GM18507 (cell line): ENCODE results near the gene MED15.
"Not testable (repeated sequence)": the region's sequence is repeated elsewhere in the genome, so short reads cannot be mapped to it uniquely, and the experiment has no call there.

Experiments used
- DNase-seq: peaks from one replicate; pipeline ENCODE4 v3.0.0; 2011; ENCODE audit warnings: low read depth; ENCODE audit not compliant: insufficient read length; ENCODE audit errors: extremely low spot score
- FAIRE-seq: peaks from 2 replicates; lab custom pipeline; 2011; peaks lifted over from hg19 to GRCh38; lab: Jason Lieb, UNC

MED15 gene

DNA sequence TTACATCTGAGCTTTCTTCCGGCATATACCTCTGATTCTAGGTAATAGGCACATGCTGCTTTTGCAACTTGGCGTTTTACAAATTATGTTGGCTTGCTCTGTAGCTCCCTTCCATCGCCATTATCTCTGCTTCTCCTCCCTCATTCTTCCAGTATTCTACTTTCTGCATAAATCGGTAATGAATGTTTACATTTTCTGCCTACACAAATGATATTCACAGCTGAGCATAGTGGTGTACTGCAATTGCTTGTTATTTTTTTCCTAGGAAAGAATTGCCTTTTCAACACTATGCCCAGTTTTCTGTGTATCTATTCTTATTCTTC, 18.9 kb downstream of the MED15 start:
- FAIRE-seq = no peak
- no peak for DNase-seq

DNA sequence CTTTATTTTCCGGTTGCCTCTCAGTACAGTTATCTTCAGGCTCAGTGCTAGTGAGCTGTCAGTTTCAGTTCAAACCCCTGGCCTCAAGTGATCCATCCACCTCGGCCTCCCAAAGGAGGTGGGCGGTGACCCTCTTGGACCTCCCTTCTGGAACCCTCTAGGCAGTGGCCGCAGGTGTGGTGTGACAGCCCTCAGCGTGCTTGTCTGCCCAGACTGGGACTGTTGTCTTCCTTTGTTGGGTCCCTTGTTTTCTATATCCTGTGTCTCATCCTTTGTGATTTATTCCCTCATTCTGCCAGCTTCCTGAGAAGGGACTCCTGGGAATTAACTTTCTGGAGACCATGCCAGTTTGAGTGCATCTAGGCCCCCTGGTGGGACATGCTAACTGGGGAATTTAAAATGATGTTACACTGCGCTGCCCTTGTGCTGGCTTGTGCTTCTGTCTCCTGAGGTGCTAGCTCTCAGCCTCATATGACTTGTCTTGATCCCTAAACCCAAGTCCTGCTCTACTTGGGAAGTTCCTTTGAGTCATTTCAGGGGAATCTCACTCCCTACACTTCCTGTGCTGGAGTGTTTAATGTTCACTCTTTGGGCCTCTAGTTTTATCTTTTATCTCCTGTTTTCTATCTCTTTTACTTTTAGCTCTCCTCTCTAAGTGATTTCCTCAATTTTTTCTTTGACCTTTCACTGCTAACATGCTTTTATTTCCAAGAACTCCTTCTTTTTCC, 19.4 kb downstream of the MED15 start:
- FAIRE-seq (no peak), DNase-seq (no peak)

DNA sequence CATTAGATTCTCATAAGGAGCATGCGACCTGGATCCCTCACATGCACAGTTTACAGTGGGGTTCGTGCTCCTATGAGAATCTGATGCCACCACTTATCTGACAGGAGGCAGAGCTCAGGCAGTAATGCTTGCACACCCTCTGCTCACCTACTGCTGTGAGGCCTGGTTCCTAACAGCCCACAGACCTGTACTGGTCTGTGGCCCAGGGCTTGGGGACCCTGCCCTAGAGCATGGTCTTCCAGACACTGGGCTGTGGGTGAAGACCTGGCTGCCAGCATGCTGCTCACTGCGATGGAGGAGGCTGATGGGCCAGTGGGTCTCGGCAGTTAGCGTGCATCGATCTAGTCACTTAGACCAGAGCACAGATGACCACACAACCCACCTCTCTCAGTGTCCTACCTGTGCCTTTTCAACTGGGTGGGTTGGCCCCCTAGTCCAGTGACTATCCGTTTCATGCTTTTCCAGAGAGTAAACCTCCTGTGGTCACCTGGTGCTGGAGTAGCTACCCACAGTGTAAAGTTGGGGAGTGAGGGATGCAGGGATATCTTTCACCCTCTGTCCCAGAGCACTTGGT, 21.1 kb downstream of the MED15 start:
- DNase-seq (no peak), FAIRE-seq (no peak)

DNA sequence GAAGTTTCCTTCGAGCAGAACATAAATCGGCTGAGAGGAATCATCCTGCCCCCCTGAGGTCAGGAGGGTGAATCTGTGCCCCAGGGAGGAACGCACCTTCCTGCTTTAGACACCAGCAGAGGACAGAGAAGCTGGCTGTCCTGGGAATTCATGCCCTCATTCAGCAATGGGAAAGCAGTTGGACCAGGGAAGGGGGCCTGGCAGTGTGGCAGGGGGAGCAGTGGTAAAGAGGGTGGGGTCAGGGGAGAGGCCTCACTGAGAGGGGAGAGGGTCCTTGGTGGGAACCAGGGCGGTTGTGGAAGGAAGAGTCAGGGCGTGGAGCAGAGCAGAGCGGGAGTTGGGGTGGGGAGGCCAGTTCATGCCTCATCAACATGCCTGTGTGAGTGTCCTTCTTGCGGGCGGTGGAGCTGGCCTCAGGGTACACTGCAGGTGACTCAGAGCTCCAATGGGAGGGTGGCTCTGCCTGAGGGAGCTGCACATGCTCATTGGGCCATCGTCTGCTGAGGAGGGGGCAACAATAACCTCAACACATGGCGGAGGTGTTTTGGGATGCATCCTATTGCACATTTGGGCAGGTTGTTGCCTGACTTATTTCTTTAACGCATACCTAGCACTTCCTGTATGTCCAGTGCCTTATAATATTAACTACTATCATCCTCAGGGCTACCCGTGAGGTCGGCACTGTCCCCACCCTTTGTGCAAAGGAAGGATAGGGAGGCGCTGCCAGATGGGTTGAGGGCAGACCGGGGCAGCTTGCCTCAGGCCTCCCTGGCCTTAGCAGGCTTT, 23.2 kb downstream of the MED15 start:
- DNase-seq = no peak
- no peak for FAIRE-seq

DNA sequence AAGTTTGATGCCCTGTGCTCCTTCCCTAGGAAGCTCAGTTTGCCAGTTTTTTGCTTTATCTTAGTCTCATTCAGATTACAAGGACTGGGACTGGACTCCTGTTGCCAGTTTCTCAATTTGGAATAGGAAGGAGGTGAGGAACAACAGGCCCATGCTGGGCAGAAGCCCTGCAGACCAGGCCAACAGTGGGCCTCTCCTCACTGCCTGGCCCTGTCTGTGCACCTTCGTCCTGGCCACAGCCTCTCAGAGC, 23.7 kb downstream of the MED15 start:
- FAIRE-seq (no peak), DNase-seq (no peak)

DNA sequence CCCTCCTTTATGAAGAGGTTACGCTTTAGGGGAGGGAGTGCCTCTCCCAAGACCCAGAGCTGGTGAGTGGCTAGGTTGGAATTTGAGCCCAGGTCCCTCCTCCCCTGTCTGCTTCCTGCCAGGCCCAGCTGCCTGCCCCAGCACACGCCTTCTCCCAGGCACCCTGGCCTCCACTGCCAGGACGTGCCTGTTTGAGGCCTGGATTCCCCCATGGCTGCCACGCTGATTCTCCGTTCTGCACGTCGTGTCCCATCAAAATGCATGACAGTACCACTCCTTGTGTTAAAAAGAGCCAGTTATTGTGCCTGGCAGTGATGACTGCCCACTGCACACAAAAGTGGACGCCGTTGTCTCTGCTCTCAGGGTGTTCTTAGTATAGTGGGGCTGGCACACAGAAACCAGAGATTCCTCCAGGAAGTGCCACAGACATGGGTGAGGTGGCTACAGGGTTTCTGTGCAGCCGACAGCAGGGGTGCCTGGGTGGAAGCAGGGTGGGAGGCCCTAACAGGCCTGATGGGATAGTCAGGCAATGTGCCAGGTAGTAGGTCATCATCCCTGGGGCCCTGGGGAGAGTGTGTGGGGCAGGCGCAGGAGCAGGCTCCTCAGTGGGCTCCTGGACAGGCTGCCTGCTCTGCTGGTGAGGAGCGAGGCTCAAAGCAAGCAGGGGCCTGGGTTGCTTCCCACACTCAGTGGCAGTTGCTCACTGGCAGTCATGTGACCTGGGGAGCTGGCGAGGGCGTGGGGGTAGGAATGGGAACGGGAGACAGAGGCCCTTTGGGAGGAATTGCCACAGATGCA, 24.2 kb downstream of the MED15 start:
- no peak for FAIRE-seq

DNA sequence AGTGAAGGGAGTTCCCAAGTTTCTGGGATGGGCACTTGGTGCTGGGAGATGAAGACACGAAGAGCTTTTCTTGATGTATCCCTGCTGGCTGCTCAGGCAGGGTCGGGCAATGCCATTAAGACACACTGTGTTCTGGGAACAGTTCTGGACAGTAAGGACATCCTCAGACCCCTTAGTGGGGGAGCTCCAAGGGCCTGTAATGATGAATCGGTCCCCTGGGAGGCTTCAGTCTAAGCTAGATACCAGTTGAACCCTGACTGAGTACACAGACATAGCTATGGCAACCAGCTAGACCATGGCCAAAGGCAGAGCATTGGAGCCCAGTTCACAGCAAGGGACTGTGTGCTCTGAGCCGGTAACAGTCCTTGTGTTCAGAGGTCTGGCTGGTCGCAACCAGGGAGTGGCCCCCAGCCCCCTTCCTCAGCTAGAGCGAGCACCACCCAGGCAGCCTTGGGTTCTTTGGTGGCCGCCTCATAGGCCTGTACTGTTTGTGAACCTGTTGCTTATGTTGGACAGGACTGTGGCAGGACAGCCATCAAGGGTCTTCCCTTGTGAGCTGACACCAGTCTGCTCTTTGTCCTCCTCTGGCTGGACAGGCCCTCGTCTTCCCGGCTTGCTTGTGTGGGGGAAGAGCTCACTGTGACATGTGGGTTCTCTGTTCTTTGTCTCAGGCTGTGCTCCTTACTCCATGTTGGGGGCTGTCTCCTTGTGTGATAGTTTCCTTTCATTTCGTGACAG, 25.0 kb downstream of the MED15 start:
- DNase-seq (no peak), FAIRE-seq (no peak)

More for the DNA sequence above, 24.2 kb downstream of the MED15 start:
- DNase-seq = no peak

DNA sequence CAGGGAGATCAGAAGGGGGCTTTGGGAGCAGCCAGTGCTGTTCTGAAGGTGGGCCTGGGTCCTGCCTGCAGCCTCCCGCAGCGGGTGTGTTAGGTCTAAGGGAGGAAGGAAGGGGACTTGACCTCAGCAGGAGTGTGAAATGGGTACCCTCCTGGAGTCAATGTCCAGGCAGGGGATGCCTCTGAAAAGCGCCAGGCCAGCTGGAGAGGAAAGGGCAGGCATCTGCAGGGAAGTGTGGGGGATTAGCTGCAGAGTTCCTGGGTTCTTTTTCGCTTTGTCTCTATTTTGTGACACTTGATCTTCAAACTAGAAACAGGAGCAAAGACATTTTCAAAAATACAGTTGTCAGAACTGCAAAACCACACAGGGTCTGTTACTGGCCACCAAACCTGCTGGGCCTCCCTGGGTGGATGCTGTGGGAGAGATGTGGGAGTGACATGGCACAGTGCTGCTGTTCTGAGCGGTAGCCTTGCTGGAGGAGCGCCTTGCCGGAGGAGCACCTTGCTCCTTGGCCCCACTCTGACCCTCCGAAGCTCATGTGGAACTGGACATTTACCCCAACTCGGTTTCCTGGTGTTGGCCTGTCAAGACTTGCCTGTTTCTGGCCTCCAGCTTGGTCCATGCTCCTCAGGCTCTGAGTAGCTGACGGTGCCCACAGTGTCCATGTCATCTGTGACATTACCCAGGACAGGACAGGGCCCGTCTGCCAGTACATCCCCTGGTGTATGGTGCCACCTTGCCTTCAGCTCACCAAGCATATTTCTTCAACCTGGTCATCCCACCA, 25.9 kb downstream of the MED15 start:
- DNase-seq (no peak), FAIRE-seq (no peak)

DNA sequence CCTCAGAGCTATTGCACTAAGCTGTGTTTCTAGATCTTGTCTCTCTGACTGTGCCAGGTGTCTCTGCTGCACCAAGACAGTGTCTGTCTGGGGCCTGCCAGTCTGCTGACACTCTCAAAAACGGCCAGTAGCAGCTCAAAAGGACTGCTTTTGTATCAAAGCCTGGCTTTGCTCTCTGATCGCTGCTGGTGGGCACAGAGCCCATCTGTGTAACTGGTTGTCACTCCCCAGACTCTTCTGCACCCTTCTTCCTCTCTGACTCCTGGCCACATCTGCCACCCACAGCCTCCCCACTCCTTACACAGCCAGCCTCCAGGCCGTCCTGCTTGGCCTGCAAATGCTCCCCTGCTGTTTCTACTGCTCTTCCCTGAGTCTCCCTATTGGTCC, 26.5 kb downstream of the MED15 start:
- FAIRE-seq = no peak

DNA sequence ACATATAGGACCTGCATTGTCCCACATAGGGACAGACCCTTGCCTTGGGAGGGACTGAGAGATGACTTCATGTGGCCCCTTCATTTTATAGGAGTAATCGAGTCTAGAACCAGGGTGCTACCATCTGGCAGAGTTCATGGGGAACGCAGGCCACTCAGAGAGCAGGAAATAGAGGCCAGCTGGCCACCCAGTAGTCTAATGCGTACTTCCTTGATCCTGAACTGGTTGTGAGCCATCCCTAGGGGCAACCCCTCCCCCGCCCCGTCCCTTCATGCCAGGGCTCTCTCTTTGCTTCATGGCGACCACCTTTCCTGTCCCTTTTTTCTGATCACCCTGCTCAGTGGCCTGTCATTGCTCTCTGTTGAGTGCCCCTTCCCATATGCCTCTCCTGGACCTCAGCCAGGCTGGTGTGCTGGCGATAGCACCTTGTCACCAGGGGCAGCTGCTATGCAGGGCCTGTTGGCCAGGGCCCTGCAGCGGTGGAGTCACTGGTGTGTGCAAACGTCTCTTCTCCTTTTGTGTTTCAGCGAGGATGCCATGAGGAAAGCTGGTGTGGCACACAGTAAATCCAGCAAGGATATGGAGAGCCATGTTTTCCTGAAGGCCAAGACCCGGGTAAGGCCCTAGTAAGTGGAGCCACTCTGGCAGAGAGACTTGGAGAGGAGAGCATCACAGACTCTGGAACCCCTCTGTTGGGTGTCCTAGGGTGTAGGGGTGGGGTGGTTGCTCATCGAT, 29.3 kb downstream of the MED15 start:
- DNase-seq (no peak), FAIRE-seq (no peak)

More for the DNA sequence above, 26.5 kb downstream of the MED15 start:
- no peak for DNase-seq

DNA sequence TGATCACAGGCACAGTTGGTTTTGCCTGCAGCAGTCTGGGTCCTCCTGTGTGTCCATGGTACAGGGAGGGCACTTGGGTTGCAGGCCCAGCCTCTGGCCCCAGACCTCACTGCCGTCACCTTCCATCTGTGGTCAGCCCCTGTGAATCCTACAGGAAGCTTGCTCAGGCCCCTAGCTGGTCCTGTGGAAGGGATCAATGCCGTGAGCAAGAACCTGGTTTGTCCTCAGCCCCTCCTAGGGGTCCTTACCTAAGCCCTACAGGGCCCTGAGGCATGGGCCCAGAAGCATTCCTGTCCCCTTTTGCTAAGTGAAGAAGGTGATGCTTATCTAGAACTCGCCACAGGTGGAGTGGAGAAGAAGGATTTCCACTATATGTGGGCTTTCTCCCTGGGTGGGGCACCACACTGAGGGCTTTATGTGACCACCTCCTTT, 29.9 kb downstream of the MED15 start:
- FAIRE-seq (no peak), DNase-seq (no peak)

DNA sequence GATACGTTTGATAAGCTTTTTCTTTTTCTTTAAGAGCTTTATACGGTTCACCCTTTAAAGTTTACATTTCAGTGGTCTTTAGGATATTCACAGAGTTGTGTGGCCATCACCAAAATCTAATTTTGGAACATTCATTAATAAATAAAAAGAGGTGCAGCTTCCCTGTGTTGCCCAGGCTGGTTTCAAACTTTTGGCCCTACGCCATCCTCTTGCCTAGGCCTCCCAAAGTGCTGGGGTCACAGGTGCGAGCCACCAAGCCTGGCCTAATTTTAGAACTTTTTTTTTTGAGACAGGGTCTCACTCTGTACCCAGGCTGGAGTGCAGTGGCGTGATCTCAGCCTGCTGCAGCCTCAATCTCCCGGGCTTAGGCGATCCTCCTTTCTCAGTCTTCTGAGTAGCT, 30.6 kb downstream of the MED15 start:
- no peak for FAIRE-seq
- DNase-seq = no peak

DNA sequence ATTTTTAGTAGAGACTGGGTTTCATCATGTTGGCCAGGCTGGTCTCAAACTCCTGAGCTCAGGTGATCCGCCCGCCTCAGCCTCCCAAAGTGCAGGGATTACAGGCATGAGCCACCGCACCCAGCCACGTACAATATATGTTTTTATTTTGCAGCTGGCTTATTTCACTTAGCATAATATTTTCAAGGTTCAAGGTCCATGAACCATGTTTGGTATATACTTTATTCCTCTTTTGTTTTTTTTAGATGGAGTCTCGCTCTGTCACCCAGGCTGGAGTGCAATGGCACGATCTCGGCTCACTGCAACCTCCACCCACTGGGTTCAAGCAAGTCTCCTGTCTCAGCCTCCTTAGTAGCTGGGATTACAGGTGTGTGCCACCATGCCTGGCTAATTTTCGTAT, 31.5 kb downstream of the MED15 start:
- not testable (repeated sequence) for DNase-seq, FAIRE-seq

DNA sequence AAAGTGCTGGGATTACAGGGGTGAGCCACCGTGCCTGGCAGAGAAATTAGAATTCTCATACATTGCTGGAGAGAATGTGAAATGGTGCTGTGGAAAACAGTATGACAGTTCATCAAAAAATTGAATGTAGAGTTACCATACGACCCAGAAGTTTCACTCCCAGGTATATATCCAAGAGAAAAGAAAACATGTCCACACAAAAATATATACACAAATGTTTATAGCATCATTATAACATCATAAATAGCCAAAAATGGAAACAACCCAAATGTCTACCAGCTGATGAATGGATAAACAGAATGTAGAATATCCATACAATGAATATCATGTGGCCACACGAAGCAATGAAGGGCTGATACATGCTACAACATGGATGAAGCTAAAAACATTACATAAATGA, 34.6 kb downstream of the MED15 start:
- FAIRE-seq (no peak), DNase-seq (no peak)

DNA sequence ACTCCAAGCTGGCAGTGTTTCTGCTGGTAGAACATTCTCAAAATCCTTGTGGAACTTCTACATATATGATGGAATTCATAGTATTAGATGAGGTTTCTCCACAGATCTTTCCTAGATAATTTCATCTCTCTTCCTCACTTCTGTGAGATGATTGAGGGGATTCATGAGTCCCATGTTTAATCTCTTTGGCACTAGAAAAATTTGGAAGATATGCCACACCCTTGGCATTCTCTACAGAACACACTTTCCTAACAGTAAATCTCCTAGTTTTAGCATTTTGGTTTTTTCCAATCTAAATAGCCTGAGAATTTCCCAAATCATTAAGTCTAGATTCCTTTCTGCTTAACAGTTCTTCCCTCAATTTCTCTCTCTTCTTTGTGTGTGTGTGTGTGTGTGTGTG, 35.3 kb downstream of the MED15 start:
- FAIRE-seq = no peak

DNA sequence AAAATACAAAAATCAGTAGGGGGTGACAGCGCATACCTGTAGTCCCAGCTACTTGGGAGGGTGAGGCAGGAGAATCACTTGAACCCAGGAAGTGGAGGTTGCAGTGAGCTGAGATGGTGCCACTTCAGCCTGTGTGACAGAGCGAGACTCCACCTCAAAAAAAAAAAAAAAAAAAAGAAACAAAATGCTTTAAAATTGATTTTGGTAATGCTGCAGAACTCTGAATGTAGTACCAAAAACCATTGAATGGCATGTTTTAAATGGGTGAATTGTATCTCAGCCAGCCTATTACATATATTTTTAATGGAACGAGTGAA, 37.9 kb downstream of the MED15 start:
- not testable (repeated sequence) for FAIRE-seq, DNase-seq

More for the DNA sequence above, 35.3 kb downstream of the MED15 start:
- no peak for DNase-seq

DNA sequence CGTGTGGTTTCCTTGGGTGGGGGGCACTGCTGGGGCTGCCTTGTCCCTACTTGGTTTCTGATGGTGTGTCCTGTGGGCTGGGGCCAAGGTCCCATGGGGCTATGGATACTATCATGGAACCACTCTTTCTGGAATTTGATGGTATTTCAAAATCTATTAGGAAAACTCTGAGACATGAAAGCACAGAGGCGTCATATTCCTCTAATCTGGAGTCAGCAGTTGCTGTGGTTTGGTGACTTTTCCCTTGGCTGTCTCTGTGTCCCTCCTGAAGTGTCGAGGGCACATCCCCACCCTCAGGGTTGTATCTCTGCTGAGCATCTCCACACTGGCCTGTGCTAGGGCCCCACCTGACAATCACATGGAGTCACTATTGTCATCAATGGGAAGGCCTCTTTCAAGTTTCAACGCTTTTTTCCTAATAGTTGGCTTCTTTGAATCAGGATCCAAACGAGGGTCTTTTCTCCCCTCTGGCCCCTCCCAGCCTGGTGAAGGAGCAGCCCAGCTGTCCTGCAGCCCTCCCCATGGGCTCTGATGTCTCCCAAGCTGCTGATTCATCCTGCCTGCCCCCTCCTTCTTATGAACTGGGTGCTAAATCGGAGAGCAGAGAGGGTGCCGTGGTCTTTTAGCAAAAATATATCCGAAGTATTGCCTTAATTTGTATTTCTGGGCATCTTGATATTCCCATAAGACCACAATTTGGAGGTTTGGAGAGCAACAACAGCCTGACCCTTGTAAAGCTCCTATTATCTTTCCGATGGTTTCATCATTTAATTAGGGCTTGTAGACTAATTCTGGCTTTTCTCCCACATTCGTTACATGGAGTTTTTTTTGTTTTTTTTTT, 38.5 kb downstream of the MED15 start:
- DNase-seq (no peak), FAIRE-seq (no peak)

DNA sequence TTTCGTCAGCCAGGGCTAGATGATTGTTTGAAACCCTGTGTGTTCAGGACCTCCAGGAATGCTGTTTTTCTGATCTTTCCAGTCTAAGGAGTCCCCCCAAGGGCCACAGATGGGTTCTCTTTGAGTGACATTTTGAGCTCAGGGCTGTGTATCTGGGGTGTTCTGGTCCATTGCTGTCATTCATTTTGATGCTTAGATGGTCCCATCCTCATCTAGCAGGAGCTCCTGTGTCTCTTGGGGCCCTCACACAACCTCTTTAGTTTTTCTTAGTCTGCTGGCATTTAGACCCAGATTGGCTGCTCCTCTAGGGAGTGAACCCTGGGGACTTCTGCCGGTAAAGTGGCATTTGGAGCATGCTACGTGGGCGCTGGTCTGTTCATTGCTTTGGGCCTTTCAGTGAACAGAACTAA, 39.1 kb downstream of the MED15 start:
- FAIRE-seq = no peak
- DNase-seq = no peak
